Esophagus muscularis mucosa (tissue), 3 donors: ENCODE data around the gene MLN.

Source experiments
- EP300 ChIP-seq: sonication (generic); formaldehyde crosslinking; IDR thresholded peaks from one replicate; pipeline ENCODE4 v1.6.1; 2017; ENCODE audit warnings: antibody characterized with exemption
- POLR2A ChIP-seq: fragments of 450-650 bp; IDR thresholded peaks from one replicate; pipeline ENCODE4 v1.6.1; 2017; ENCODE audit warnings: antibody characterized with exemption, moderate library complexity, mild to moderate bottlenecking, low read depth
- POLR2AphosphoS5 ChIP-seq, 2 donors: sonication (generic); formaldehyde crosslinking; IDR thresholded peaks; one replicate each; pipeline ENCODE4 v1.6.1; 2017; ENCODE audit warnings: antibody characterized with exemption in 2 of 2

GRCh38 chr6:33790910-33791309 lies 12.9 kb downstream of the MLN start:
- TF ChIP-seq EP300 (no peak), POLR2A (no peak), POLR2AphosphoS5 (IDR thresholded peaks at IDR 0.05) (no peak)
